Muscle layer of colon (tissue), 2 donors: ENCODE measurements around the gene SH2D1B.
"Not testable (repeated sequence)": the region's sequence is repeated elsewhere in the genome, so short reads cannot be mapped to it uniquely, and the experiment has no call there.

Experiments used
- H3K27ac ChIP-seq: one replicate; pipeline ENCODE4 v1.7.0; 2013; ENCODE audit warnings: low read depth, mild to moderate bottlenecking, low read length, moderate library complexity
- H3K27me3 ChIP-seq, 2 donors: one replicate each; pipeline ENCODE4 v1.7.0; 2013; ENCODE audit warnings: low read length in 2 of 2, mild to moderate bottlenecking in 2 of 2; ENCODE audit not compliant: insufficient read depth in 2 of 2, control insufficient read depth in 1 of 2
- H3K36me3 ChIP-seq: one replicate; pipeline ENCODE4 v1.7.0; 2013; ENCODE audit warnings: mild to moderate bottlenecking, low read length; ENCODE audit not compliant: insufficient read depth
- H3K4me1 ChIP-seq: one replicate; pipeline ENCODE4 v1.7.0; 2013; ENCODE audit warnings: mild to moderate bottlenecking, low read length; ENCODE audit not compliant: insufficient read depth
- H3K4me3 ChIP-seq, 2 donors: one replicate each; pipeline ENCODE4 v1.7.0; 2013; ENCODE audit warnings: low read length in 2 of 2, low read depth in 1 of 2, mild to moderate bottlenecking in 1 of 2, moderate library complexity in 1 of 2
- H3K9ac ChIP-seq: one replicate; pipeline ENCODE4 v1.7.0; 2013; ENCODE audit warnings: low read length
- H3K9me3 ChIP-seq: one replicate; pipeline ENCODE4 v1.7.0; 2013; ENCODE audit warnings: mild to moderate bottlenecking, low read length
- donor health status: abdominal sarcoma.
- donor health status: Adenocarcinoma of cecum.

The SH2D1B gene, protein sequence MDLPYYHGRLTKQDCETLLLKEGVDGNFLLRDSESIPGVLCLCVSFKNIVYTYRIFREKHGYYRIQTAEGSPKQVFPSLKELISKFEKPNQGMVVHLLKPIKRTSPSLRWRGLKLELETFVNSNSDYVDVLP

DNA sequence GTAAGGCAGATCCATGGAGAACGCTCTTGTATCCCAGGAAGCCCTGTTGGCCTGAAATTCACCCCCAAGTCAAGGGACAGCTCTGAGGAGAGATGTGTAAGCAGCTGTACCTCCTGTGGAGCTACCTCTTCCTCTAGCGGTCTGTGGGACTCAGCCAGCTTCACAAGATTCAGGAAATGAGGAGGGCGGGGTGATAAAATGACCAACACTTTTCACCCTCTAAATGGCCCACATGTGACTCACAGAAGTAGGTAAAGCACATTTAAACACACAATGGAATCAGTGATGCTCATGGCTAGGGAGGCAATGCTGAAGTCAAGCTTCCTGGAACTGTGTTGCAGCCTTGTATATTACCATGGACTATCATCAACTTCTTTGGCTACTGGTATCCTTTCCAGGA is at the start of gene SH2D1B:
SH2D1B (minus strand) TSS at position 135 of the 400 bp plus-strand sequence; CDS start at position 15, 120 bp downstream.
- H3K9me3 ChIP-seq = no peaks in the 10 kb centered on the region

DNA sequence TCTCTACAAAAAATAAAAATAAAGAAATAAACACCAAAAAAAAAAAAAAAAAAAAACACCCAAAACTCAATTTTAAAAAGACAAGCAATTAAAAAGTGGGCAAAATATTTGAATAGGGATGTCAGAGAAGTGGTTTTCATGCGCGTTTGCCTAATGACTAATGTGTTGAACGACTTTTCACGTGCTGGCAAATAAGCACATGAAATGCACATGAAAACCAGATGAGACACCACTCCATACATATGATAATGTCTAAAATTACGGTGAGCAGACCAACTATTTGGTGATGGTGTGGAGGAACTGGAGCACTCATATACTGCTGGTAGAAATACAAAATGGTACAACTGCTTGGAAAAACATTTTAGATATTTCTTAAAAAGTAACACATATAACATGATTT is 46.3 kb upstream of the SH2D1B start:
- no peak overlapping the region for H3K27ac ChIP-seq
- no peaks in the 10 kb centered on the region for H3K4me1 ChIP-seq
- H3K9ac ChIP-seq = no peak overlapping the region
- no peaks in the 10 kb centered on the region for H3K36me3 ChIP-seq
- no peaks in the 10 kb centered on the region for H3K9me3 ChIP-seq
- no peaks in the 10 kb centered on the region for H3K27me3 ChIP-seq
- no peak overlapping the region for H3K4me3 ChIP-seq

More for the DNA sequence above, at the start of gene SH2D1B:
- Histone ChIP-seq H3K4me1 (no peaks in the 10 kb centered on the region), H3K27me3 (no peaks in the 10 kb centered on the region), H3K9ac (no peak within 1 kb of the TSS), H3K36me3 (no peaks in the 10 kb centered on the region), H3K27ac (no peak within 1 kb of the TSS), H3K4me3 (no peak within 1 kb of the TSS)

DNA sequence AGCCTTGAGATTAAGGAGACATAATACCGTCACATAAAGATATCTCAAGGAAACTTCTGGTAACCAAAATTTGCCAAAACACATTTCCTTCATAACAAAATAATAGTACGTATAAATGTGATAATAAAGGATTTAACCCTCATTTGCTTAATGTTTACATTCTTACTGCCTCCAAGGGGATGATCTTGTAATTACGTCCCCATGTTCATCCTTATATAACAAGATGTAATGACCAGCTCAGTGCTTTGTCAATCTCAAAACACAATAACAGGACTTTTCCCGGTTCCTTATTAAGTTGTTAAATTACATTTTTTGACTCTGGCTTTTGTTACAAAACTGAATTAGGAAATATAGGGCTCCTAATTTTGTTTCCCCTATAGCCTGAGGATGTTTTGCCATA is 44.4 kb upstream of the SH2D1B start:
- Histone ChIP-seq H3K36me3 (no peaks in the 10 kb centered on the region), H3K27me3 (no peaks in the 10 kb centered on the region)

GRCh38 chr1:162454361-162454760 is 42.4 kb upstream of the SH2D1B start:
- not testable (repeated sequence) for H3K27ac ChIP-seq, H3K27me3 ChIP-seq, H3K4me3 ChIP-seq, H3K36me3 ChIP-seq, H3K4me1 ChIP-seq, H3K9me3 ChIP-seq, H3K9ac ChIP-seq

More for the DNA sequence above, 44.4 kb upstream of the SH2D1B start:
- H3K4me3 ChIP-seq = no peak overlapping the region
- no peak overlapping the region for H3K27ac ChIP-seq
- H3K9me3 ChIP-seq = no peaks in the 10 kb centered on the region
- no peak overlapping the region for H3K9ac ChIP-seq
- H3K4me1 ChIP-seq = no peaks in the 10 kb centered on the region

DNA sequence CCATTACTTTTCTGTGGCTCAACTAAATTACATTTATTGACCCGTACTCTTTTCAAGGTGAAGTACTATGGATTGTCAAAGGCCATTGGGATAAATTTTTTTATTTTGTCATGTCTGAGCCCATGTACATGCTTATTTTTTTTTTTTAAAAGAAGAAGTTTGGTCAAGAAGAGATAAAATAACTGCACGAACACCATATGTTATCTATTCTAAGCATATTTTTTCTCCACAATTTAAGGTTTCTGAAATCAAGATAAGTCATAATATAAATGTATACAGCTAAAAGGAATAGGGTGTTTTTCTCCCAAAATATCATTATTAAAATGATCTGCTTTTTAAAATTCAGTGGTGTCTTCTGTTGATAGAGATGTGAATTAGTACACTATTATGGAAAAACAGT is 35.0 kb upstream of the SH2D1B start:
- Histone ChIP-seq H3K27ac (no peak overlapping the region), H3K9ac (no peak overlapping the region), H3K4me1 (no peaks in the 10 kb centered on the region), H3K4me3 (no peak overlapping the region), H3K27me3 (no peaks in the 10 kb centered on the region), H3K9me3 (no peaks in the 10 kb centered on the region), H3K36me3 (no peaks in the 10 kb centered on the region)

- H3K36me3 ChIP-seq = no peaks in the 10 kb centered on the region
- H3K27me3 ChIP-seq = no peaks in the 10 kb centered on the region
- H3K27ac ChIP-seq = no peak overlapping the region
Measured at GRCh38 chr1:162444903-162445302, 33.0 kb upstream of the SH2D1B start.

DNA sequence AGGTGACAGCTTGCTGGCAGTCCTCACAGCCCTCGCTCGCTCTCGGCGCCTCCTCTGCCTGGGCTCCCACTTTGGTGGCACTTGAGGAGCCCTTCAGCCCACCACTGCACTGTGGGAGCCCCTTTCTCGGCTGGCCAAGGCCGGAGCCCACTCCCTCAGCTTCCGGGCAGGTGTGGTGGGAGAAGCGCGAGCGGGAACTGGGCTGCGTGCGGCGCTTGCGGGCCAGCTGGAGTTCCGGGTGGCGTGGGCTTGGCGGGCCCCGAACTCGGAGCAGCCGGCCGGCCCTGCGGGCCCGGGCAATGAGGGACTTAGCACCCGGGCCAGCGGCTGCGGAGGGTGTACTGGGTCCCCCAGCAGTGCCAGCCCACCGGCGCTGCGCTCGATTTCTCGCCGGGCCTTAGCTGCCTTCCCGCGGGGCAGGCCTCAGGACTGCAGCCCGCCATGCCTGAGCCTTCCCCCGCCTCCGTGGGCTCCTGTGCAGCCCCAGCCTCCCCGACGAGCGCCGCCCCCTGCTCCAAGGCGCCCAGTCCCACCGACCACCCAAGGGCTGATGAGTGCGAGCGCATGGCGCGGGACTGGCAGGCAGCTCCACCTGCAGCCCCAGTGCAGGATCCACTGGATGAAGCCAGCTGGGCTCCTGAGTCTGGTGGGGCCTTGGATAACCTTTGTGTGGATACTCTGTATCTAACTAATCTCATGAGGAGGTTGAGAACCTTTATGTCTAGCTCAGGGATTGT is 21.2 kb upstream of the SH2D1B start:
- H3K4me1 ChIP-seq, H3K36me3 ChIP-seq, H3K27ac ChIP-seq, H3K4me3 ChIP-seq, H3K9ac ChIP-seq, H3K27me3 ChIP-seq, H3K9me3 ChIP-seq: not testable (repeated sequence)

More at GRCh38 chr1:162444903-162445302, 33.0 kb upstream of the SH2D1B start:
- Histone ChIP-seq H3K9me3 (no peaks in the 10 kb centered on the region), H3K4me1 (no peaks in the 10 kb centered on the region), H3K4me3 (no peak overlapping the region), H3K9ac (no peak overlapping the region)

DNA sequence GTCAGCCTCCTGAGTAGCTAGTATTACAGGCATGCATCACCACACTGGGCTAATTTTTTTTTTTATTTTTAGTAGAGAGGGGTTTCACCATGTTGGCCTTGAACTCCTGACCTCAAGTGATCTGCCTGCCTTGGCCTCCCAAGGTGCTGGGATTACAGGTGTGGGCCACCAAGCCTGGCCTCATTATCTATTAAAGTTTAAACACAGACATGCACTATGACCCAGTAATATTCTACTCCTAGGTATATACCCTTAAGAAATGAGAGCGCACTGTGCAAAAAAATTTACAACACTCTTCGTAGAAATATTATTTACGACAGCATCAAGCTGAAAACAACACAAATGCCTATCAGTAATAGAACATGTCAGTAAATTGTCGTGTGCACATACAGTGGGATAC is 18.6 kb upstream of the SH2D1B start:
- Histone ChIP-seq H3K4me1 (no peaks in the 10 kb centered on the region), H3K27ac (no peak overlapping the region), H3K27me3 (no peaks in the 10 kb centered on the region), H3K9ac (no peak overlapping the region), H3K9me3 (no peaks in the 10 kb centered on the region), H3K4me3 (no peak overlapping the region), H3K36me3 (no peaks in the 10 kb centered on the region)

DNA sequence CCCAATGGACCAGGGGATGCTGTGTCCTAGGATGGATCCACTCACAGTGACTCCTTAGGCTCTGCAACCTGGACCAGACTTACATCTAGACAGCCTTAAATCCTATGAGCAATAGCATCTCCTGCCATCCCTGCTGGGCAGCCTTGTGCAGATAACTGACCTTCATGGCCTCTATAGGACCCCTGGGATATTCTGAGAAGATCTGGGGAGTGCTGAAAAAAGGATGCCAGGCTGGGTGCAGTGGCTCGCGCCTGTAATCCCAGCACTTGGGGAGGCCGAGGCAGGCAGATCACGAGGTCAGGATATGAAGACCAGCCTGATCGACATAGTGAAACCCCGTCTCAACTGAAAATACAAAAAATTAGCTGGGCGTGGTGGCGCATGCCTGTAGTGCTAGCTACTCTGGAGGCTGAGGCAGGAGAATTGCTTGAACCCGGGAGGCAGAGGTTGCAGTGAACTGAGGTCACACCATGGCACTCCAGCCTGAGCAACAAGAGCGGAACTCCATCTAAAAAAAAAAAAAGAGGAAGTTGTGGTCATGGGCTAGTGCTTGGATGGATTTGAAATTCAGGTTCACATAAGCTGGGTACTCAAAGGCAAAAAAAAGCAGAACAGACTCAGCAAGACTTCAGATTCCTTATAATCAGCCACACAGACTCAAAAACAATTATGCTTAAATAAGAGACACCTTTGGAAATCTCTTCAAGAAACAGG is 10.9 kb upstream of the SH2D1B start:
- H3K9me3 ChIP-seq = no peaks in the 10 kb centered on the region
- no peaks in the 10 kb centered on the region for H3K27me3 ChIP-seq
- H3K9ac ChIP-seq = no peak overlapping the region
- no peak overlapping the region for H3K4me3 ChIP-seq
- H3K36me3 ChIP-seq = no peaks in the 10 kb centered on the region
- no peaks in the 10 kb centered on the region for H3K4me1 ChIP-seq
- H3K27ac ChIP-seq = no peak overlapping the region

GRCh38 chr1:162421258-162422164 is 9.6 kb upstream of the SH2D1B start:
- Histone ChIP-seq H3K4me1 (no peaks in the 10 kb centered on the region), H3K36me3 (no peaks in the 10 kb centered on the region), H3K4me3 (no peak overlapping the region), H3K27me3 (no peaks in the 10 kb centered on the region), H3K9ac (no peak overlapping the region), H3K9me3 (no peaks in the 10 kb centered on the region), H3K27ac (no peak overlapping the region)

- Histone ChIP-seq H3K4me1 (no peaks in the 10 kb centered on the region), H3K9me3 (no peaks in the 10 kb centered on the region), H3K36me3 (no peaks in the 10 kb centered on the region), H3K4me3 (no peak overlapping the region), H3K27me3 (no peaks in the 10 kb centered on the region), H3K27ac (no peak overlapping the region), H3K9ac (no peak overlapping the region)
Measured at GRCh38 chr1:162420120-162420519, 8.2 kb upstream of the SH2D1B start.
